ENCODE results near the gene PACS2. TPM values are rescaled to one million over a fixed set of nuclear protein-coding genes. Genes with fewer than 3 reads are reported as not detected.

The PACS2 gene
- total RNA-seq, 2 experiments from 2014 or later: 28.3 to 29.9 TPM

GRCh38 chr14:105311838-105312237 is 2.7 kb upstream of the PACS2 start:
- POLR2A ChIA-PET: interaction anchor here (1.0 kb wide), 1 partner anchor 11 kb away, joined by 3 read pairs; no protein-coding TSS in a partner anchor
- no peak overlapping the region for H3K27ac Mint-ChIP-seq

GRCh38 chr14:105312973-105313372 is 1.6 kb upstream of the PACS2 start:
- POLR2A ChIA-PET: interaction anchor here (1.4 to 5.2 kb wide), 3 partner anchors 10 to 64 kb away, joined by 4 to 93 read pairs (median 12); partner anchors contain the start of genes BRF1 and BTBD6
- peak overlapping the region; percentile 73 for H3K4me3 Mint-ChIP-seq

More at GRCh38 chr14:105311838-105312237, 2.7 kb upstream of the PACS2 start:
- DNase-seq: no peak
- no peaks in the 10 kb centered on the region for H3K27me3 Mint-ChIP-seq
- H3K9me3 Mint-ChIP-seq: no peaks in the 10 kb centered on the region
- peaks cover 23% of the 10 kb centered on the region for H3K4me1 Mint-ChIP-seq
- no peaks in the 10 kb centered on the region for H3K36me3 Mint-ChIP-seq (ENCODE audit: low read depth)
- CTCF ChIA-PET: no interaction called here
- H3K4me3 Mint-ChIP-seq: no peak overlapping the region

GRCh38 chr14:105313381-105314286 is 914 bp upstream of the PACS2 start:
- POLR2A ChIA-PET: interaction anchor here (0.9 to 5.2 kb wide), 7 partner anchors 8 to 178 kb away, joined by 3 to 93 read pairs (median 12); partner anchors contain the start of genes BRF1 and BTBD6

More at GRCh38 chr14:105312973-105313372, 1.6 kb upstream of the PACS2 start:
- H3K27me3 Mint-ChIP-seq: no peaks in the 10 kb centered on the region
- no peaks in the 10 kb centered on the region for H3K9me3 Mint-ChIP-seq
- no peaks in the 10 kb centered on the region for H3K36me3 Mint-ChIP-seq (ENCODE audit: low read depth)
- DNase-seq: no peak
- no peak overlapping the region for H3K27ac Mint-ChIP-seq
- CTCF ChIA-PET: no interaction called here
- peaks cover 30% of the 10 kb centered on the region for H3K4me1 Mint-ChIP-seq

GRCh38 chr14:105315211-105315721 is 718 bp downstream of the PACS2 start:
- Mint-ChIP-seq H3K4me3 (peak overlapping the region; percentile 81), H3K4me1 (peaks cover 35% of the 10 kb centered on the region), H3K36me3 (ENCODE audit: low read depth) (no peaks in the 10 kb centered on the region), H3K9me3 (no peaks in the 10 kb centered on the region), H3K27me3 (no peaks in the 10 kb centered on the region), H3K27ac (peak overlapping the region; percentile 61)
- ChIA-PET CTCF (no interaction called here), POLR2A (interaction anchor here (0.6 to 5.2 kb wide), 6 partner anchors 10 to 1303 kb away, joined by 3 to 93 read pairs (median 8); partner anchors contain the start of genes BRF1 and BTBD6)
- peak; percentile 52 for DNase-seq

More at GRCh38 chr14:105313381-105314286, 914 bp upstream of the PACS2 start:
- Mint-ChIP-seq H3K4me3 (peak overlapping the region; percentile 73), H3K9me3 (no peaks in the 10 kb centered on the region), H3K27me3 (no peaks in the 10 kb centered on the region), H3K36me3 (ENCODE audit: low read depth) (no peaks in the 10 kb centered on the region), H3K27ac (peak overlapping the region; percentile 40), H3K4me1 (peaks cover 30% of the 10 kb centered on the region)
- DNase-seq: no peak
- CTCF ChIA-PET: interaction anchor here (1.2 to 1.3 kb wide), 2 partner anchors 13 to 25 kb away, joined by 3 to 10 read pairs; partner anchors contain the start of gene BRF1

GRCh38 chr14:105315941-105316576 is 1.5 kb downstream of the PACS2 start:
- peaks cover 35% of the 10 kb centered on the region for H3K4me1 Mint-ChIP-seq
- ChIA-PET POLR2A (interaction anchor here (1.1 to 5.2 kb wide), 4 partner anchors 11 to 68 kb away, joined by 4 to 93 read pairs (median 16); partner anchors contain the start of genes BRF1 and BTBD6), CTCF (no interaction called here)
- DNase-seq: no peak
- H3K27ac Mint-ChIP-seq: peak overlapping the region; percentile 61
- no peaks in the 10 kb centered on the region for H3K9me3 Mint-ChIP-seq
- H3K36me3 Mint-ChIP-seq (ENCODE audit: low read depth): no peaks in the 10 kb centered on the region
- no peaks in the 10 kb centered on the region for H3K27me3 Mint-ChIP-seq
- peak overlapping the region; percentile 81 for H3K4me3 Mint-ChIP-seq

GRCh38 chr14:105316577-105316941 is 2.0 kb downstream of the PACS2 start:
- no peak for DNase-seq
- ChIA-PET CTCF (interaction anchor here (1.0 kb wide), 1 partner anchor 27 kb away, joined by 3 read pairs; no protein-coding TSS in a partner anchor), POLR2A (interaction anchor here (1.1 to 5.2 kb wide), 3 partner anchors 11 to 68 kb away, joined by 4 to 93 read pairs (median 5); partner anchors contain the start of genes BRF1 and BTBD6)
- H3K9me3 Mint-ChIP-seq: no peaks in the 10 kb centered on the region
- no peaks in the 10 kb centered on the region for H3K36me3 Mint-ChIP-seq (ENCODE audit: low read depth)
- H3K27ac Mint-ChIP-seq: no peak overlapping the region
- no peaks in the 10 kb centered on the region for H3K27me3 Mint-ChIP-seq
- H3K4me3 Mint-ChIP-seq: peak overlapping the region; percentile 81
- peaks cover 35% of the 10 kb centered on the region for H3K4me1 Mint-ChIP-seq

GRCh38 chr14:105316968-105317510 is 2.5 kb downstream of the PACS2 start:
- ChIA-PET POLR2A (interaction anchor here (1.1 to 5.2 kb wide), 3 partner anchors 12 to 69 kb away, joined by 4 to 93 read pairs (median 5); partner anchors contain the start of genes BRF1 and BTBD6), CTCF (interaction anchor here (1.0 kb wide), 1 partner anchor 27 kb away, joined by 3 read pairs; no protein-coding TSS in a partner anchor)
- Mint-ChIP-seq H3K27ac (no peak overlapping the region), H3K9me3 (no peaks in the 10 kb centered on the region), H3K4me3 (no peak overlapping the region), H3K36me3 (ENCODE audit: low read depth) (no peaks in the 10 kb centered on the region), H3K27me3 (no peaks in the 10 kb centered on the region), H3K4me1 (peaks cover 35% of the 10 kb centered on the region)
- DNase-seq: no peak

- DNase-seq: no peak
- Mint-ChIP-seq H3K4me3 (no peak overlapping the region), H3K36me3 (ENCODE audit: low read depth) (no peaks in the 10 kb centered on the region), H3K27me3 (no peaks in the 10 kb centered on the region), H3K9me3 (no peaks in the 10 kb centered on the region), H3K27ac (no peak overlapping the region), H3K4me1 (peaks cover 37% of the 10 kb centered on the region)
- ChIA-PET POLR2A (interaction anchor here (1.1 to 5.2 kb wide), 2 partner anchors 17 to 69 kb away, joined by 4 to 93 read pairs; partner anchors contain the start of genes BRF1 and BTBD6), CTCF (interaction anchor here (1.0 kb wide), 1 partner anchor 28 kb away, joined by 3 read pairs; no protein-coding TSS in a partner anchor)
Measured at GRCh38 chr14:105317546-105317945, 3.0 kb downstream of the PACS2 start.

- Mint-ChIP-seq H3K4me3 (no peak overlapping the region), H3K36me3 (ENCODE audit: low read depth) (no peaks in the 10 kb centered on the region), H3K4me1 (peaks cover 16% of the 10 kb centered on the region), H3K9me3 (no peaks in the 10 kb centered on the region), H3K27ac (no peak overlapping the region), H3K27me3 (no peaks in the 10 kb centered on the region)
- no peak for DNase-seq
- POLR2A ChIA-PET: no interaction called here
- CTCF ChIA-PET: no interaction called here
Measured at GRCh38 chr14:105322791-105323556, 8.4 kb downstream of the PACS2 start.

- POLR2A ChIA-PET: no interaction called here
- no peak for DNase-seq
- Mint-ChIP-seq H3K36me3 (ENCODE audit: low read depth) (no peaks in the 10 kb centered on the region), H3K4me1 (peaks cover 17% of the 10 kb centered on the region), H3K9me3 (no peaks in the 10 kb centered on the region), H3K4me3 (no peak overlapping the region), H3K27me3 (no peaks in the 10 kb centered on the region), H3K27ac (no peak overlapping the region)
- CTCF ChIA-PET: no interaction called here
Measured at GRCh38 chr14:105323663-105324062, 9.1 kb downstream of the PACS2 start.

- no peak overlapping the region for H3K4me3 Mint-ChIP-seq
- no peaks in the 10 kb centered on the region for H3K36me3 Mint-ChIP-seq (ENCODE audit: low read depth)
- no peak overlapping the region for H3K27ac Mint-ChIP-seq
- no peaks in the 10 kb centered on the region for H3K9me3 Mint-ChIP-seq
- no peak for DNase-seq
- ChIA-PET POLR2A (no interaction called here), CTCF (no interaction called here)
- no peaks in the 10 kb centered on the region for H3K27me3 Mint-ChIP-seq
- H3K4me1 Mint-ChIP-seq: peaks cover 17% of the 10 kb centered on the region
Measured at GRCh38 chr14:105324080-105324778, 9.7 kb downstream of the PACS2 start.

All from activated CD4-positive, alpha-beta memory T cell treated with anti-CD3 and anti-CD28 coated beads, Interleukin-2, amount 10 ng/mL, durations not matched to agents 7 days and 5 days (primary cell).